GM21786 (cell line): ENCODE data around the gene SBNO1.
"Not testable (repeated sequence)": the region's sequence is repeated elsewhere in the genome, so short reads cannot be mapped to it uniquely, and the experiment has no call there.

ENCODE experiments used
- ATAC-seq: cut with Tn5 transposase; IDR thresholded peaks from one replicate; pipeline ENCODE4 v1.9.1; 2021; ENCODE audit not compliant: unreplicated experiment

The SBNO1 gene

GRCh38 chr12:123252365-123252764 is 112.3 kb downstream of the SBNO1 start:
- not testable (repeated sequence) for ATAC-seq

GRCh38 chr12:123251403-123252076 is 113.1 kb downstream of the SBNO1 start:
- ATAC-seq: no peak

DNA sequence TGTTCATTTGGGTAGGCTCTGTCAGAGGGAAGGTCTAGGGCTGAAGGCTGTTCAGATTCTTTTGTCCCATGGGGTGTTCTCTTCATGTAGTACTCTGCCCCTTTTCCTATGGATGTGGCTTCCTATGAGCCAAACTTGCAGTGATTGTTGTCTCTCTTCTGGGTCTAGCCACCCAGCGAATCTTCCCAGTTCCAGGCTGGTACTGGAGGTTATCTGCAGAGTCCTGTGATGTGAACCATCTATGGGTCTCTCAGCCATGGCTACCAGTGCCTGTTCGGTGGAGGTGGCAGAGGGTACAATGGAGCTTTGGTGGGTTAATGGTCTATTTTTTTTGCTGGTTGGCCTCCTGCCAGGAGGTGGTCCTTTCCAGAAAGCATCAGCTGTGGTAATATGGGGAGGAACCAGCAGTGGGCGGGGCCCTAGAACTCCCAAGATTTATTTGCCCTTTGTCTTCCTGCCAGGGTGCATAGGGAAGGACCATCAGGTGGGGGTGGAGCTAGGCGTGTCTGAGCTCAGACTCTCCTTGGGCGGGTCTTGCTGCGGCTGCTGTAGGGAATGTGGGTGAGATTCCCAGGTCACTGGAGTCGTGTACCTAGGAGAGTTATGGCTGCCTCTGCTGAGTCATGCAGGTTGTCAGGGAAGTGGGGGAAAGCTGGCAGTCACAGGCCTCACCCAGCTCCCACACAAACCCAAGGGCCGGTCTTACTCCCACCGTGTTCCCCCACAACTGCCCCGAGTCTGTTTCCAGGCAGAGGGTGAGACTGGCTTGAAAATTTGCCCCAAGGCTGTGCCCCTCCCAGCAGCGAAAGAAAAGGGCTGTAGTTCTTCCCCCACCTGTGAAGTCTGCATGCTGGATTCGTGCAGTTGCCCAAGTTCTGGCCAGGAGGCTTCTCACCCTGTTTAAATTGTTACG is 113.9 kb downstream of the SBNO1 start:
- ATAC-seq: no peak

GRCh38 chr12:123248996-123249741 is 115.5 kb downstream of the SBNO1 start:
- not testable (repeated sequence) for ATAC-seq

DNA sequence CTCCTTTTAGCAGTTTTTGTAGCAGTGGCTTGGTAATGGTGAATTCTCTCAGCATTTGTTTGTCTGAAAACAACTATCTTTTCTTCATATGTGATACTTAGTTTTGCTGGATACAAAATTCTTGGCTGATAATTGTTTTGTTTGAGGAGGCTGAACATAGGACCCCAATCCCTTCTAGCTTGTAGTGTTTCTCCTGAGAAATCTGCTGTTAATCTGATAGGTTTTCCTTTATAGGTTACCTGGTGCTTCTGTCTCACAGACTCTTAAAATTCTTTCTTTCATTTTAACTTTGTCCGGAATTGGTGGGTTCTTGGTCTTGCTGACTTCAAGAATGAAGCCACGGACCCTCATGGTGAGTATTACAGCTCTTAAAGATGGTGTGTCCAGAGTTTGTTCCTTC is 116.5 kb downstream of the SBNO1 start:
- not testable (repeated sequence) for ATAC-seq

GRCh38 chr12:123245678-123246077 is 119.0 kb downstream of the SBNO1 start:
- no peak for ATAC-seq

DNA sequence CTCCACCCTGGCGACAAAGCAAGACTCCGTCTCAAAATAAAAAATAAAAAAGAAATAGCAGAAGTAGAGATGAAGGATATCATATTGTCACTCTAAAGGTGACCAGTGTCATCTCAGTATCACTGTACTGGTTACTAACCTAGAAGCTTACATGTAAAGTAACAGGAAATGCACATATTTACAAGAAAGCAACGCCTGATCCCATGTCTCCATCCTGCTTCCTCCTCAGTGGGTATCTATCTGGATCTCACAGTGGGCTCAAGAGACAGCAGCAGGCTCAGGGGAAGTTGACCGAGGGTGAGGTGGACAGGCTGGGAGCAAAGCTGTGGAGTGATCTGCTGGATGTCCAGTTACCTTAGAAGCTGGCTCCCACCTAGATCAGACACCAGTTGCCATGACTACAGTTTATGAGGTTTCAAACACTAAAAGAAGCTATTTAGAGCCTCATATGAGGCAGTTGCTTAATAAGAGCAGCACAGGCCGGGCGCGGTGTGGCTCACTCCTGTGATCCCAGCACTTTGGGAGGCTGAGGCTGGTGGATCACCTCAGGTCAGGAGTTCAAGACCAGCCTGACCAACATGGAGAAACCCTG is 120.9 kb downstream of the SBNO1 start:
- no peak for ATAC-seq

DNA sequence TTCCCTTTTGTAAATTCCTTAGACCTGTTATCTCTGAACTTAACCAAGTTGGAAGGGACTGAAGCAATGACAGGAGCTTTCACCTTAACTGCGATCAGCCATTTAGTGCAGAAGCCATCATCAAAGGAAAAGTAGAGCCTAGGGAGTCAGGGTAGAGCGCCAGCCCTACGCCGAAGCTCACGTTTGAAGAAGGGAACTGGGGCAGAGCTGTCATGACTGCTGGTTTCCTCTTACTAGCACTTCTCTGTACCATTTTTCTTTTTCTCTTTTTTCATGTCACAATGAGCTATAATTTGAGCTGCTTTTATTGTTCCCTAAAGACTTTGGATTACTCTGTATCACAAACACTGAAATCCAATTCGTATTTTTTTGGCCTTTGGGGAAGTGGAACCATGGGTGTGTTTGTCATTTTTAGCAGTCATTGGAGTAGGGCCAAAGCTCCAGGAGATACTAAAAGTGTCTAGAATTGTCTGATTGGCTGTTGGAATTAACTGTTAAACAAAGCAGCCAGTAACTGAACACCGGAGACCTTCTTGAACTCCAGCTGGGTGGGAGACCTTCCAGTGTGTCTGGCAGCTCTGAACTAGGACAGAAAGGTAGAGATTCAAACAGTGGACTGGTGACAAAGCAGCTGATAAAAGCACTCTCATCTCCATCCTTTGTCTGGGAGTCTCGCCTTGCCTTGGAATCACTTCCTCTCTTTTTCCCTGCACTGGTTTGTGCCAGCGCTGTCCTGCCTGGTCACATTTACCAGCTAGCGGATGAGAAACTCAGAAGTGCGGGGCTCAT is 122.3 kb downstream of the SBNO1 start:
- no peak for ATAC-seq
